ENCODE results near the gene EIF4EBP3.

EIF4EBP3 gene

GRCh38 chr5:140547508-140548299, at the start of gene EIF4EBP3:
TSS of gene EIF4EBP3 (plus strand) at chr5:140547662. CDS start at chr5:140547738, 76 bp downstream.
- DNase-seq: peak; percentile 3

DNA sequence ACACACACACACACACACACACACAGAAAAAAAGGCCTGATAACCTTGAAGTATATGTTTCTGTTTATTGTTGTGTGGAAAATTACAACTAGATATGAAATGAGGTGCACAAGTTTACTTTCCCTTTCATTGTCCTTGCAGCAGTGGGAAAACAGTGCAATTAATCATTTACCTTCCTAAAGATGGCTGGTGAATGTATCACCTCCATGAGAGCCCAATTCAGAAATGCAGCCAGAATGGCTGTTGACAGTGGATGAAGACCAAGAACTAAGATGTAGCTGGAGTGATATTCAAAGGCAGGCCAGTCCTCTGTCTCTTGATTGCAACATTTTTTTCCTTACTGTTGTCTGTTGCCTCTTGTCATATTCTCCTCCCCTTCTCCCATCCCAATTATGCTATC, 49.6 kb upstream of the EIF4EBP3 start:
- no peak for DNase-seq

DNA sequence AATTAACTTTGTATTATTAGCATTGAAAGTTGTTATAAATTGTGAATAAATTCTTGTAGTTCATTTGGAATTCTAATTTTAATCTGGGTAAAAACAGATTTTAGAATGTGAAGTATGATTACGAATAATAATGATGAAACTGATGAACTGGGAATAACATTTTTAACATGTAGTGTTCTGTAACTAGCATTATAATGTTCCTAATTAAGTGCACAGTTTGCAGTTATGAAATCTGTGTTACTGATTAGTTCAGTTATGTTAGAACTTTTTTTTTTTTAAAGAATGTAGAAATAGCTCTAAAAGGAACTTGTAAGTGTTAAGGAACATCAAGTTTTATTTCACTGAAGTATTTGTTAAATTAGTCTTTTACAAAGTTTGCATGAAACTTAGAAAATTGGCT, 48.9 kb upstream of the EIF4EBP3 start:
- DNase-seq: no peak

DNA sequence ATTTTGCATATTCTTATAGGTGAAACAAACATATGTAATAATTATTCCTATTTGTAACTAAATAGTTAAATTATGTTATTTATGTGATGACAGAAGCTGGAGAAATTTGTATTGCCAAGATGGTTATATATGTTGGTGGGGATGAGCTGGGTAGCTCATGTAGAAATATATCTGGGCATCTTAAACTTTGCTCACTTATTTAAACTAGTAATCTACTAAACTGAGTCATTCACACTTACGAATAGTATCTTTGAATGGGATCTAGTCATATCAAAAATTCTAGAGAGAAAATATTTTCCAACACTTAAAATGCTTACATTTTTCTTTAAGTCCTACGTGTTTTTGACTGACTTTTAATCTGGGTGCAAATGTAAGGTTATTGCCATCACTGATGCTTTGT, 44.6 kb upstream of the EIF4EBP3 start:
- no peak for DNase-seq

- no peak for DNase-seq
These were observed 37.6 kb upstream of the EIF4EBP3 start for GRCh38 chr5:140509898-140510297.

DNA sequence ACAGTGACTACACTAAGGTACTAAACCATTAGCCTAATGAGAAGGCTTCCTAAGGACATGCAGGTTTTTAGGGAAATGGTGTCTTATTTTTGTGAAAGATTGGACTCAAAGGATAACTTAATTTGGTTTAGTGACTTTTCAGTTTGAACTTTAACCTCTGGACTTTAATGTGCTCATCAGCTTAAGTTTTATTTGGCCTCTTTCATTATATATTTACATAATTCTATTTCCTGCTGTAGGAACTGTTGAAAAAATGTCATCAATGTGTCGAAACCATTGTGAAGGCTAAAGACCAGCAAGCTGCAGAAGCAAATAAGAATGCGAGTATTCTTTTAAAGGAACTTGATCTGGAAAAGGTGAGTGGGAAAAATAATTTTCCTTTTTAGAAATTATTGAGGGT, 34.3 kb upstream of the EIF4EBP3 start:
- no peak for DNase-seq

DNA sequence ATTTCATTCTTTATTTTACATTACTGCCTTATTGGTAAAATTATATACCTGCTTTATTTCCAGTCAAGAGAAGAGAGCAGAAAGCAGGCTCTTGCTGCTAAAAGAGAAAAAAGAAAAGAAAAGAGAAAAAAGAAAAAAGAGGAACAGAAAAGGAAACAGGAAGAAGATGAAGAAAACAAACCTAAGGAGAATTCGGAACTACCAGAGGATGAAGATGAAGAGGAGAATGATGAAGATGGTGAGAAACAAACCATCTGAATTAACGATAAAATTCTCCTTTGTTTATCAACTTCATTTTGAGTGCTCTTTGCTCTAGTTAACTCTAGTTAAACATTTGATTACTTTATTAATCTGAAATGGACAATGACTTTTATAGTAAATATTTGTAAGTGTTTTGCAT, 23.5 kb upstream of the EIF4EBP3 start:
- DNase-seq: no peak

- no peak for DNase-seq
These were observed 7.2 kb upstream of the EIF4EBP3 start for GRCh38 chr5:140540227-140540626.

- DNase-seq: no peak
These were observed 4.5 kb upstream of the EIF4EBP3 start for GRCh38 chr5:140542972-140543371.

DNA sequence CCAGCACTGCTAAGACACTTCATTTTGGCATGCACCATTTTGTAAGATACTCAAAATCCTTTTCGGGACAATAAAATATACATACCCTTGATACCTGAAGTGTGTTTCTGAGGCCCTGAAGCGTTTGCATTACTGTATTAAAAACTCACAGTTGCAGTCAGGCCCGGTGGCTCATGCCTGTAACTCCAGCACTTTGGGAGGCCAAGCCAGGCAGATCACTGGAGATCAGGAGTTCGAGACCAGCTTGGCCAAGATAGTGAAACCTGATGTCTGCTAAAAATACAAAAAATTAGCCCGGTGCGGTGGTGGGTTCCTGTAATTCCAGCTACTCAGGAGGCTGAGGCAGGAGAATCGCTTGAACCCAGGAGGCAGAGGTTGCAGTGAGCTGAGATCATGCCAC, 2.5 kb upstream of the EIF4EBP3 start:
- DNase-seq: no peak

DNA sequence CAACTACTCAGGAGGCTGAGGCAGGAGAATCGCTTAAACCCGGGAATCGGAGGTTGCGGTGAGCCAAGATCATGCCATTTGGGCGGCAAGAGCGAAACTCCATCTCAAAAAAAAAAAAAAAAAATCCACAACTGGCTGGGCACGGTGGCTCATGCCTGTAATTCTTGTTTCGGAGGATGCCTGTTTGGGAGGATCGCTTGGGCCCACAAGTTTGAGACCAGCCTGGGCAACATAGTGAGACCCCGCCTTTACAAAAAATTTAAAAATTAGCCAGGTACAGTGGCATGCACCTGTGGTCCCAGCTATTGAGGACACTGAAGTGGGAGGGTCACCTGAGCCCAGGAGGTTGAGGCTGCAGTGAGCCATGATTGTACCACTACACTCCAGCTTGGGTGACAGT, 1.9 kb upstream of the EIF4EBP3 start:
- DNase-seq: no peak

- no peak for DNase-seq
These were observed 483 bp upstream of the EIF4EBP3 start for GRCh38 chr5:140546851-140547507.

DNA sequence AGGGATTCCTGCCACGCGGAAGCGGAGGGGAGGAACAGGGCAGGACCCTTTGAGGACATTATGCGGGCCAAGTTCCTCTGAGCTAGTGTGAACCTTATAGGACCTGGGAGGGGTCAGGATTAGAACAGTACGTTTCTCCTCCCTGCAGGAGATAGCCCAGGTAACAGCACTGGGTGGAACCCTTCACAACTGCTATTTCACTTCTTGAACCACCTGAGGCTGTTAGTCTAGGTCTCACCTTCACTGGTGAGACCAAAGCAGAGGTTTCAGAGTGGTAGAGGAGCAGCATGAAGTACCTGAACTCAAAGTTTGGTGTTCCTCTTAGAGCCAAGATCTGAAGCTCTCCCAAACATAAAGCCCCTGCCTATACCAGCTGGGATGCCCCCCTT, 832 bp downstream of the EIF4EBP3 start:
- no peak for DNase-seq

- DNase-seq: no peak
These were observed 1.3 kb downstream of the EIF4EBP3 start for GRCh38 chr5:140548791-140549190.

DNA sequence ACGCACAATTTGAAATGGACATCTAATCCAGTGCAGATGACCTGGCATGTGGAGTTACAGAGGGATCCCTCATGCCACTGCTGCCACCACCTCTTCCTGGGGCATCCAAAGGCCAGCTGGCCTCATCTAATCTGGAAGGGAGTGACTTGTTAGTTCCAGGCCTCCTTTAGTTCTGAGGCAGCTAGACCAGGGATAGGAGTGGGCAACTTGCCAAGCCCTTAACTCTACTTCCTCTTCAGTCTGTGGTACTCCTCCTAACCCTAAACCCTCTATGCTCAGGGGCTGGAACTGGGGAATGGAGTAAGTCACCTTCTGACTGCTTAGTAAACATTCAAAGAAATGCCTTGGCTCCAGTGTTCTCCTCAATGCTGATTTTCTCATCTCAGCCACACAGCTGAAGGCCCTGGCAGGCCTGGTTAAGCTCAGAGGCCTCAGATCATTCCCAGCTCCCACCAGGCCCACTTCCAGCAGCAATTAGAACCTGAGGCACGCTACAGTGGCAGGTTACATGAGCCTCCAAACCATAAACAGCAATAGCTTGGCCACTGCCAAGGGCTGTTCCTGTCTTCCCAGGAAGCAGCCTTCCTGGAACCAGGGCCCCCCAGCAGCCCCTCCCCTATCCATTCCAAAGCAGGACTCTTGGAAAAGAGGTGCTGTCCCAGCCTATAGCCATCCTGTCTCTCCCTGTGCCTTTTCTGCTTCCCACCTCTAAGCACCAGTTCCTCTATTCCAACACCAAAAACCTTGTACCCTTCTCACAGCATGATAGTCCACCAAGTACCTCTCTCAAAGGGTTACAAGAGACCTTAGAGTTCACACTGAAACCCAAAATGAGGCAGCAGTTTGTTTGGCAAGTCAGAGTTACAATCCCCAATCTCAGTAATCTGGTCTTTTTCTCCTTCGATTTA, 2.0 kb downstream of the EIF4EBP3 start:
- no peak for DNase-seq

GRCh38 chr5:140550147-140551079, 3.0 kb downstream of the EIF4EBP3 start:
- DNase-seq: no peak

DNA sequence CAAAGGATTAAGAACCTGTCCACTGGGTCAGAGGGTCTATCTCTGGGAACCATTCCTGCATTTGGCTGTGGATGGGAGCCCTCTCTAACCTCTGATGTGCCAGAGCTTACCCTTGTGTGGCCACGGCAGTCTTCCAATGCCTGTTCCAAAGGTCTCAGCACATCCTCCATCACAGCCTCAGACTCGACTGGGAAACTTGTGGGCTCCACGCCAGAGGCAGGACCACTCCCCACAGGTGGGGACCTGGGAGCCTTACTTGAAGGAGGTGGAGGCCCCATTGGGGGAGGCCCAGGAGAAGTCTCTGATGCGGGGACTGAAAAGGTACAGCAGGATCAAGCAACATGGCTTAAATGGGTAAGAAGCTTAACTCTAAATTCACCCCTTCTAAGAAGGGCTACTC, 4.4 kb downstream of the EIF4EBP3 start:
- DNase-seq: no peak

- no peak for DNase-seq
These were observed 6.2 kb downstream of the EIF4EBP3 start for GRCh38 chr5:140553657-140554056.

GRCh38 chr5:140554454-140554853, 7.0 kb downstream of the EIF4EBP3 start:
- DNase-seq: no peak

DNA sequence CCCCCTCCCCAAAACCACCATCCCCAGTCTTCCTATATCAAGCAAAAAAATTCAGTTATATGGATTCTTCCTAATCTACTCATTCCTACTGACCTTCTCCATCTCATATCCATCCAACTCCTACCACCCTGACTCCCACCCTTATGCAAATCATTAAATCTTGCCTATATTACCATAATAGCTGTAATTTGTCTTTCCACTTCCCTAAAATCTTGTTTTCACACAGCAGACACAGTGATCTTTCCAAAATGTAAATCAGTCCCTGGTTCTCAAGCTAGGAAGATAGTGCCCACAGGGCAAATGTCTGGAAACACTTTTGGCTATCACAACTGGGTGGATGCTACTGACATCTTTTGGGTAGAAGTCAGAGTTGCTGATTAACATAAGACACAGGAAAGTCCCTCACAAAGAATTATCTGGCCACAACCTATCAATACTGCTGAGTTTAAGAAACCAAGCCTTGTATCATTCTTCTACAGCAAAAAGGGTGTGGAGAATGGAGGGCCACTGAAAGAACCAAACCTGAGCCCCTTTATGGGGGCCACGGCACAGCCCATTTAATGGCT, 8.4 kb downstream of the EIF4EBP3 start:
- DNase-seq: no peak

DNA sequence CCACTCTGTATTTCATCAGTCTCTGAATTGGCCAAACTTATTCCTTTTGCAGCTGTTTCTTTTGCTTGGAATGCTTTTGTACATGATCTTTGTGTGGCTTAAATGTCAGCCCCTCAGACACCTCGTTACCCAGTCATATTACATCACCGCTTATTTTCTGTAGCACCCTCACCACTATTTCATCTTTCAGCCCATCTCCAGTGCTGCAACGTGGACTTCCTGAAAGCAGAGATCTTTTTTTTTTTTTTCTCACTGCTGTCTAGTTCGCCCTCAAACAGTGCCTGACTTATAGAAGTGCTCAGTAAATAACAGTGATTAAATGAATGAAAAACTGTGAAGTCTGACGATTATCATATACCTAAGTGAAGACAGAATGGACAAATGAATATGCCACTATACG, 9.0 kb downstream of the EIF4EBP3 start:
- DNase-seq: no peak
